Endodermal cell (in vitro differentiated cells): Measurements from ENCODE around the gene CLDN34. TPM values are rescaled to one million over a fixed set of nuclear protein-coding genes. Genes with fewer than 3 reads are reported as not detected.
A peak's percentile ranks its signal among the peaks of the same experiment; 100 is the strongest.

Experiments used
- DNase-seq: peaks from one replicate; pipeline ENCODE4 v3.0.0-alpha.2; 2017
- H3K27ac ChIP-seq: 2 replicates; pipeline ENCODE4 v1.5.1; 2013; ENCODE audit warnings: mild to moderate bottlenecking, low read depth, low read length, moderate library complexity
- H3K27me3 ChIP-seq: 2 replicates; pipeline ENCODE4 v1.6.1; 2013; ENCODE audit warnings: mild to moderate bottlenecking, low read length, moderate library complexity; ENCODE audit not compliant: insufficient read depth, control insufficient read depth, poor library complexity, severe bottlenecking
- H3K36me3 ChIP-seq: 2 replicates; pipeline ENCODE4 v1.7.0; 2013; ENCODE audit warnings: mild to moderate bottlenecking, low read length, moderate library complexity; ENCODE audit not compliant: control insufficient read depth, insufficient read depth
- H3K4me1 ChIP-seq: one replicate; pipeline ENCODE4 v1.7.0; 2013; ENCODE audit warnings: low read length; ENCODE audit not compliant: control insufficient read depth, insufficient read depth
- H3K4me3 ChIP-seq: 2 replicates; pipeline ENCODE4 v1.5.1; 2013; ENCODE audit warnings: mild to moderate bottlenecking, low read length, moderate library complexity
- H3K9ac ChIP-seq: 2 replicates; pipeline ENCODE4 v1.6.1; 2013; ENCODE audit warnings: mild to moderate bottlenecking, low read length, moderate library complexity; ENCODE audit not compliant: poor library complexity, severe bottlenecking; ENCODE audit errors: extremely low read depth
- H3K9me3 ChIP-seq: 2 replicates; pipeline ENCODE4 v1.6.1; 2013; ENCODE audit warnings: mild to moderate bottlenecking, low read length, moderate library complexity; ENCODE audit not compliant: control insufficient read depth
- H3K27ac Mint-ChIP-seq: 2 replicates; pipeline ENCODE4 v1.8.0; 2020; ENCODE audit warnings: mixed read lengths
- H3K27me3 Mint-ChIP-seq: 2 replicates; pipeline ENCODE4 v1.8.0; 2021; ENCODE audit warnings: mild to moderate bottlenecking, mixed read lengths; ENCODE audit not compliant: insufficient read depth
- H3K36me3 Mint-ChIP-seq: 2 replicates; pipeline ENCODE4 v1.8.0; 2020; ENCODE audit warnings: low read depth, mixed read lengths
- H3K4me1 Mint-ChIP-seq: 2 replicates; pipeline ENCODE4 v1.8.0; 2020; ENCODE audit warnings: mixed read lengths
- H3K4me3 Mint-ChIP-seq: 2 replicates; pipeline ENCODE4 v1.8.0; 2020; ENCODE audit warnings: mild to moderate bottlenecking, moderate library complexity, mixed read lengths
- H3K9me3 Mint-ChIP-seq: 2 replicates; pipeline ENCODE4 v1.8.0; 2020; ENCODE audit warnings: mild to moderate bottlenecking, mixed read lengths
- CTCF ChIP-seq: fragments of 200-600 bp; sonication (generic); conservative IDR thresholded peaks from 2 replicates; pipeline ENCODE4 v1.5.0; 2021; ENCODE audit warnings: antibody characterized with exemption, mild to moderate bottlenecking
- WGBS, 2 experiments: methylation state at CpG; one replicate each; pipeline versions ENCODE4 v1.1.5 to v1.1.7; 2013; ENCODE audit warnings: missing lambda C conversion rate in 2 of 2, mixed read lengths in 1 of 2; ENCODE audit not compliant: insufficient coverage in 1 of 2, insufficient read length in 1 of 2; 5-methylcytosine and 5-hydroxymethylcytosine counted together
- total RNA-seq, 2 donors: library from RNA; stranded (reverse); fragmentation: NEBNext Ultra II Directional in 1 of 2; extraction: Animal tissue kit (Norgen Biotek cat#: 25700) in 1 of 2; gene quantifications; 2 replicates in 1 of 2; 3 replicates in 1 of 2; pipeline ENCODE4 v1.2.1, GENCODE V29; 2021

Gene CLDN34
- total RNA-seq, 2 donors from 2014 or later, result 0.35 TPM; not detected in 1

DNA sequence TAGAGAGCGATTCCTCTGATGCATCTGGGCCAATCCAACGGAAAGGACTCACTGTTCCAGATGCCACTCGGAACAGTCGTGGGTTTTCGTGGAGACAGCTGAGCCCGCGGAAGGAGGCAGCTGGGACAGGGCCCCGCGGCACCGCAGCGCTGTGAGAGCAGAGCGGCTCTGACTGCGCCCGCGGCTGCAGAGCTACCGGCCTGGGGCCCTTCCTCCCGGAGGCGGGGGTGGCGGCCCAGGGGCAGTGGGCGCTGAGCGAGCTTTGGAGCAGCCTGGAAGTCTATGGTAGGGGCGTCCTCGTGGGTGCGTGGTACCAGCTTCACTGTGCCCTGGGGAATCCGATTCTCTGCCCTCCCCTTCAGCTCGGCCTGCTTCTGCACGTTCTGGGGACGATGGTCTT is 24.9 kb downstream of the CLDN34 start:
- no peak overlapping the region for H3K27ac Mint-ChIP-seq
- H3K4me1 Mint-ChIP-seq, result no peaks in the 10 kb centered on the region
- Histone ChIP-seq H3K9me3 (peaks cover 11% of the 10 kb centered on the region), H3K4me1 (no peaks in the 10 kb centered on the region), H3K27ac (no peak overlapping the region), H3K4me3 (no peak overlapping the region), H3K36me3 (no peaks in the 10 kb centered on the region), H3K9ac (no peak overlapping the region), H3K27me3 (no peaks in the 10 kb centered on the region)
- H3K9me3 Mint-ChIP-seq, result peaks cover 54% of the 10 kb centered on the region
- no peaks in the 10 kb centered on the region for H3K36me3 Mint-ChIP-seq
- no peak overlapping the region for H3K4me3 Mint-ChIP-seq
- no peaks in the 10 kb centered on the region for H3K27me3 Mint-ChIP-seq
- DNase-seq, result no peak
- no peak for TF ChIP-seq CTCF
- WGBS, 2 experiments, result 95 to 97% methylated on average over 7 to 28 of the region's 28 CpGs

GRCh38 chrX:9992724-9993123 is 25.6 kb downstream of the CLDN34 start:
- Mint-ChIP-seq H3K27me3 (no peaks in the 10 kb centered on the region), H3K4me1 (no peaks in the 10 kb centered on the region), H3K36me3 (no peaks in the 10 kb centered on the region), H3K4me3 (no peak overlapping the region), H3K27ac (no peak overlapping the region), H3K9me3 (peaks cover 53% of the 10 kb centered on the region)
- DNase-seq, result no peak
- peaks cover 11% of the 10 kb centered on the region for H3K9me3 ChIP-seq
- no peak overlapping the region for H3K27ac ChIP-seq
- no peak for TF ChIP-seq CTCF
- H3K4me1 ChIP-seq, result no peaks in the 10 kb centered on the region
- no peak overlapping the region for H3K9ac ChIP-seq
- 96% methylated on average over 18 of the region's 18 CpGs; no CpG with 5 or more reads in 1 of the 2 experiments for WGBS, 2 experiments
- no peaks in the 10 kb centered on the region for H3K27me3 ChIP-seq
- no peak overlapping the region for H3K4me3 ChIP-seq
- H3K36me3 ChIP-seq, result no peaks in the 10 kb centered on the region

DNA sequence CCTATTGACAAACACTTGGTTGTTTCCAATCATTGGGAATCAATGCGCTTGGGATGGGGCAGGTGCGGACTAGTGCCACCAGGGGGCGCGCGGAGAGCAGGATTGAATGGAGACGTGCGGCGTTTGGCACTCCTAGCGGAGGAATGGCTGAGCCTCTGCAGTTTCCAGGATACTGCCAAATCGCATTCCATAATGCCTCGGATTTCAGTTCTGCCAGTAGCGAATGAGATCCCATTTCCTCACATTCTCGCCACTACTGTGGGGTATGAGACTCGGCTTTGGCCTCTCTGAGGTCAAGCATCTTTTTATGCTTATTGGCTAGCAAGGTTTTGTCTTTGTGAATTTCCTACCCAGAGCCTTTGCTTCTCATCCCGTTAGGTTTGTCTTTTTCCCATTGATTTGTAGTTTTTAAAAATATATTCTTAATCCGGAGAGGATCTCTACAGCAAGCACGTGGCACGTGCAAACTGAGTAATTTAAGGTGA is 28.7 kb downstream of the CLDN34 start:
- H3K4me3 ChIP-seq, result no peak overlapping the region
- Mint-ChIP-seq H3K27ac (no peak overlapping the region), H3K36me3 (no peaks in the 10 kb centered on the region), H3K4me3 (no peak overlapping the region), H3K4me1 (no peaks in the 10 kb centered on the region), H3K27me3 (peaks cover 2% of the 10 kb centered on the region), H3K9me3 (peaks cover 59% of the 10 kb centered on the region)
- WGBS, 2 experiments, result 18 to 24% methylated on average over 6 to 17 of the region's 18 CpGs
- peak; percentile 98 for TF ChIP-seq CTCF
- H3K27ac ChIP-seq, result no peak overlapping the region
- H3K4me1 ChIP-seq, result no peaks in the 10 kb centered on the region
- no peaks in the 10 kb centered on the region for H3K36me3 ChIP-seq
- no peak overlapping the region for H3K9ac ChIP-seq
- peak; percentile 93 for DNase-seq
- H3K27me3 ChIP-seq, result no peaks in the 10 kb centered on the region
- peaks cover 11% of the 10 kb centered on the region for H3K9me3 ChIP-seq
